Natural killer cell (primary cell): Measurements from ENCODE around the gene BTN2A1. TPM values are rescaled to one million over a fixed set of nuclear protein-coding genes. Genes with fewer than 3 reads are reported as not detected.
A peak's percentile ranks its signal among the peaks of the same experiment; 100 is the strongest.

ENCODE experiments used
- ATAC-seq, 3 donors: fragments of 150-1000 bp in 2 of 3; fragments of 200-7000 bp in 1 of 3; cut with Tn5 transposase; 1 replicate in 1 of 3; 2 replicates in 2 of 3; pipeline ENCODE4 v1.10.0; 2021; ENCODE audit warnings: mild to moderate bottlenecking in 2 of 3, moderate library complexity in 2 of 3
- DNase-seq, 2 donors: peaks; one replicate each; pipeline versions ENCODE4 v3.0.0 to v3.0.0-alpha.2; 2013 to 2021; ENCODE audit warnings: mixed read lengths in 1 of 2
- H3K27ac ChIP-seq: one replicate; pipeline ENCODE4 v1.5.1; 2013; ENCODE audit warnings: mild to moderate bottlenecking, low read length
- H3K27me3 ChIP-seq: one replicate; pipeline ENCODE4 v1.6.1; 2013; ENCODE audit warnings: low read length; ENCODE audit not compliant: control insufficient read depth, insufficient read depth
- H3K36me3 ChIP-seq: one replicate; pipeline ENCODE4 v1.6.1; 2013; ENCODE audit warnings: low read length; ENCODE audit not compliant: control insufficient read depth, insufficient read depth
- H3K4me1 ChIP-seq: one replicate; pipeline ENCODE4 v1.6.1; 2013; ENCODE audit warnings: low read length; ENCODE audit not compliant: control insufficient read depth, insufficient read depth
- H3K4me3 ChIP-seq: one replicate; pipeline ENCODE4 v1.5.1; 2013; ENCODE audit warnings: low read length
- H3K9me3 ChIP-seq: one replicate; pipeline ENCODE4 v1.6.1; 2013; ENCODE audit warnings: low read length; ENCODE audit not compliant: control insufficient read depth, insufficient read depth
- H3K27ac Mint-ChIP-seq, 2 donors: one replicate each; pipeline ENCODE4 v1.8.0; 2022; ENCODE audit warnings: mild to moderate bottlenecking in 2 of 2, mixed read lengths in 2 of 2, moderate library complexity in 1 of 2
- H3K27me3 Mint-ChIP-seq, 2 donors: one replicate each; pipeline ENCODE4 v1.8.0; 2022; ENCODE audit warnings: low read depth in 2 of 2, mixed read lengths in 2 of 2
- H3K36me3 Mint-ChIP-seq: one replicate; pipeline ENCODE4 v1.8.0; 2022; ENCODE audit warnings: mixed read lengths
- H3K4me1 Mint-ChIP-seq, 2 donors: one replicate each; pipeline ENCODE4 v1.8.0; 2022; ENCODE audit warnings: mixed read lengths in 2 of 2
- H3K4me3 Mint-ChIP-seq: one replicate; pipeline ENCODE4 v1.8.0; 2022; ENCODE audit warnings: mild to moderate bottlenecking, moderate library complexity, mixed read lengths
- H3K9me3 Mint-ChIP-seq, 2 donors: one replicate each; pipeline ENCODE4 v1.8.0; 2022; ENCODE audit warnings: mixed read lengths in 2 of 2
- CTCF ChIP-seq: fragments of 200-600 bp; IDR thresholded peaks from one replicate; pipeline ENCODE4 v1.8.0; 2022; ENCODE audit warnings: antibody characterized with exemption
- WGBS: methylation state at CpG from one replicate; pipeline ENCODE4 v1.1.7; 2013; ENCODE audit warnings: missing lambda C conversion rate; ENCODE audit not compliant: insufficient coverage; 5-methylcytosine and 5-hydroxymethylcytosine counted together
- intact Hi-C: fragments of 100-400 bp; cut with micrococcal nuclease; formaldehyde crosslinking; loops from one replicate; pipeline ENCODE4 v1.14.2; 2022
- total RNA-seq, 4 donors: library from RNA; stranded (reverse); fragments of 120-200 nt in 1 of 4; gene quantifications; one replicate each; pipeline versions ENCODE4 v1.2.3 to v1.2.4, GENCODE V29; 2013 to 2022

The BTN2A1 gene
- total RNA-seq, 3 donors from 2014 or later (not counting 1 experiment from before 2014, with no cell fraction given): 33.8 to 51.2 (median 43.3) TPM

- H3K4me3 Mint-ChIP-seq: no peak overlapping the region
- ATAC-seq: no peak
- Histone ChIP-seq H3K4me1 (peaks cover 32% of the 10 kb centered on the region), H3K4me3 (no peak overlapping the region), H3K27ac (no peak overlapping the region), H3K27me3 (no peaks in the 10 kb centered on the region), H3K36me3 (no peaks in the 10 kb centered on the region), H3K9me3 (no peaks in the 10 kb centered on the region)
- no peaks in the 10 kb centered on the region for H3K36me3 Mint-ChIP-seq
- DNase-seq: no peak
- H3K4me1 Mint-ChIP-seq: peaks cover 12 to 18% of the 10 kb centered on the region in 2 donors
- WGBS: 69% methylated on average over 3 of the region's 3 CpGs
- H3K27me3 Mint-ChIP-seq: no peaks in the 10 kb centered on the region
- intact Hi-C loops: no loop called here
- H3K27ac Mint-ChIP-seq: peak overlapping the region in 1 of 2 donors; percentile 42
- no peaks in the 10 kb centered on the region for H3K9me3 Mint-ChIP-seq
- TF ChIP-seq CTCF: no peak
Measured at GRCh38 chr6:26478985-26479278, 21.2 kb downstream of the BTN2A1 start.

DNA sequence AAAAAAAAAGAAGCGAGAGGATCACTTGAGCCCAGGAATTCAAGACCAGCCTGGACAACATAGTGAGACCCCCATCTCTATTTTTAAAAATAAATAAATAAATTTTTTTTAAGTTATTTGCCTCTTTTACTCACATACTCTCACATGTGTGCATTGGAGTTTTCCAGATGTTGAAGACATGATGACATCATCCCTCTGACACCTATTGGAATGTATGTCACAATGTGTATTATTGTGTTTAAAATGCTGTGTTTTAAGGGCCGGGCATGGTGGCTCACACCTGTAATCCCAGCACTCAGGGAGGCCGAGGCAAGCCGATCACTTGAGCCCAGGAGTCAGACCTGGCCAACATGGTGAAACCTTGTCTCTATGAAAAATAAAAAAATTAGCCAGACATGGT is 24.6 kb downstream of the BTN2A1 start:
- no peak overlapping the region for H3K27ac Mint-ChIP-seq
- Histone ChIP-seq H3K27me3 (no peaks in the 10 kb centered on the region), H3K9me3 (no peaks in the 10 kb centered on the region), H3K4me3 (no peak overlapping the region), H3K27ac (no peak overlapping the region), H3K36me3 (no peaks in the 10 kb centered on the region), H3K4me1 (peaks cover 7% of the 10 kb centered on the region)
- no peak for DNase-seq
- no peak overlapping the region for H3K4me3 Mint-ChIP-seq
- peaks cover 0 to 4% of the 10 kb centered on the region in 2 donors for H3K4me1 Mint-ChIP-seq
- no peak for ATAC-seq
- no peaks in the 10 kb centered on the region for H3K27me3 Mint-ChIP-seq
- 94% methylated on average over 4 of the region's 4 CpGs for WGBS
- H3K36me3 Mint-ChIP-seq: no peaks in the 10 kb centered on the region
- no peaks in the 10 kb centered on the region for H3K9me3 Mint-ChIP-seq
- intact Hi-C loops: no loop called here
- no peak for TF ChIP-seq CTCF

DNA sequence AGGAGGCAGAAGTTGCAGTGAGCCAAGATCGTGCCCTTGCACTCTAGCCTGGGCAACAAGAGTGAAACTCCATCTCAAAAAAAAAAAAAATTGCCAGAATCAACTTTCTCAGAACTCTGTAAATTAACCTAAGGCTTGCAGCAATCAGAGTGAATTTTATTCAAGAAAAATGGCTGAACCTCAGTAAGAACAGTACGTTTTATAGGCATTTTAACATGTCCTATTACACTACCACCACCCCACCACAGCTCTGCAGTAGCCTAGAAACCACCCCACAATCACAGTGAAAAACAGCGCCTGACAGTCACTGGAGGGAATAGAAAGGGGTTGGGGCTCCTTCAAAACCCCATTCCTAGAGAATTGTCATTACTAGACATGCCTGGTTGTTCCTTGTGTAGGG is 26.0 kb downstream of the BTN2A1 start:
- Histone ChIP-seq H3K9me3 (no peaks in the 10 kb centered on the region), H3K27me3 (no peaks in the 10 kb centered on the region), H3K4me3 (no peak overlapping the region), H3K36me3 (no peaks in the 10 kb centered on the region), H3K27ac (no peak overlapping the region), H3K4me1 (no peaks in the 10 kb centered on the region)
- Mint-ChIP-seq H3K27me3 (no peaks in the 10 kb centered on the region), H3K4me1 (peaks cover 0 to 4% of the 10 kb centered on the region in 2 donors), H3K9me3 (no peaks in the 10 kb centered on the region), H3K4me3 (no peak overlapping the region), H3K36me3 (no peaks in the 10 kb centered on the region), H3K27ac (no peak overlapping the region)
- DNase-seq (no peak), ATAC-seq (no peak)
- intact Hi-C loops: no loop called here
- TF ChIP-seq CTCF: no peak
- 86% methylated on average over 2 of the region's 3 CpGs for WGBS

- intact Hi-C loops: no loop called here
- H3K9me3 Mint-ChIP-seq: no peaks in the 10 kb centered on the region
Measured at GRCh38 chr6:26484161-26484560, 26.4 kb downstream of the BTN2A1 start.

More at GRCh38 chr6:26484161-26484560, 26.4 kb downstream of the BTN2A1 start:
- H3K36me3 Mint-ChIP-seq: no peaks in the 10 kb centered on the region
- no peak for DNase-seq
- Histone ChIP-seq H3K4me1 (no peaks in the 10 kb centered on the region), H3K4me3 (no peak overlapping the region), H3K27ac (no peak overlapping the region), H3K36me3 (no peaks in the 10 kb centered on the region), H3K9me3 (no peaks in the 10 kb centered on the region), H3K27me3 (no peaks in the 10 kb centered on the region)
- no peak overlapping the region for H3K4me3 Mint-ChIP-seq
- no peak for ATAC-seq
- H3K27me3 Mint-ChIP-seq: no peaks in the 10 kb centered on the region
- no peak overlapping the region for H3K27ac Mint-ChIP-seq
- TF ChIP-seq CTCF: no peak
- peaks cover 0 to 4% of the 10 kb centered on the region in 2 donors for H3K4me1 Mint-ChIP-seq
- WGBS: 41% methylated on average over 2 of the region's 2 CpGs
